RWPE2 (cell line): Measurements from ENCODE around the gene OSTF1.

Experiments used
- ATAC-seq: fragments of 200-7000 bp; cut with Tn5 transposase; 3 replicates; pipeline ENCODE4 v1.9.1; 2021; ENCODE audit warnings: low read depth
- DNase-seq: peaks from one replicate; pipeline ENCODE4 v3.0.0-alpha.2; 2020; ENCODE audit warnings: low spot score
- H3K27ac ChIP-seq: fragments of 450-650 bp; 2 replicates; pipeline ENCODE4 v1.5.1; 2017; ENCODE audit warnings: mild to moderate bottlenecking; ENCODE audit not compliant: poor library complexity, severe bottlenecking
- H3K27me3 ChIP-seq: fragments of 250-450 bp; sonication (Bioruptor Pico); 2 replicates; pipeline ENCODE4 v1.5.1; 2021; ENCODE audit warnings: mild to moderate bottlenecking, moderate library complexity; ENCODE audit not compliant: insufficient read depth, poor library complexity, severe bottlenecking
- H3K36me3 ChIP-seq: fragments of 250-450 bp; sonication (Bioruptor Pico); 2 replicates; pipeline ENCODE4 v1.5.1; 2020; ENCODE audit warnings: low read depth, mild to moderate bottlenecking, moderate library complexity
- H3K4me1 ChIP-seq: fragments of 250-450 bp; sonication (Bioruptor Pico); 2 replicates; pipeline ENCODE4 v1.5.1; 2021; ENCODE audit warnings: mild to moderate bottlenecking, moderate library complexity; ENCODE audit not compliant: insufficient read depth, poor library complexity, severe bottlenecking
- H3K4me3 ChIP-seq: fragments of 250-450 bp; sonication (Bioruptor Pico); 2 replicates; pipeline ENCODE4 v1.5.1; 2021; ENCODE audit warnings: mild to moderate bottlenecking, moderate library complexity; ENCODE audit not compliant: severe bottlenecking
- H3K9me3 ChIP-seq: fragments of 250-450 bp; sonication (Bioruptor Pico); 2 replicates; pipeline ENCODE4 v1.5.1; 2021; ENCODE audit warnings: mild to moderate bottlenecking, moderate library complexity; ENCODE audit not compliant: severe bottlenecking
- CTCF ChIP-seq: fragments of 450-650 bp; IDR thresholded peaks from one replicate; pipeline ENCODE4 v1.5.1; 2017; ENCODE audit warnings: mild to moderate bottlenecking, moderate library complexity; ENCODE audit not compliant: poor library complexity, severe bottlenecking

Gene OSTF1

DNA sequence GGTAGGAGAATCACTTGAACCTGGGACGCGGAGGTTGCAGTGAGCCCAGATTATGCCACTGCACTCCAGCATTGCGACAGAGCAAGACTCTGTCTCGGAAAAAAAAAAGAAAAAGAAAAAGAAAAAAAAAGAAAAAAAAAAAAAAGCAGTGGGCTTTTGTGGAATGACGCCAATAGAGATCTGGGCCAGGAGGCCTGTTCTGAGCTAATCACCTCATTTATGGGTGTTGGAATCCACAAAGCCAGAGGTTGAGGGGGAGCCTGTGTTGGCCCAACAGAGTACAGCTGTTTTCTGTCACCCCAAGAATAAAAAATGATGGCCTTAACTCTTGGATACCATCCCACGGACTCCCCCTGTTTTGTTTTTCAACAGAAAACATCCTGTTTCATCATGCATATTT, 18.5 kb downstream of the OSTF1 start:
- Histone ChIP-seq H3K4me3 (no peak overlapping the region), H3K36me3 (peaks cover 6% of the 10 kb centered on the region), H3K27me3 (no peaks in the 10 kb centered on the region), H3K4me1 (peaks cover 29% of the 10 kb centered on the region), H3K9me3 (no peaks in the 10 kb centered on the region), H3K27ac (no peak overlapping the region)
- TF ChIP-seq CTCF: no peak
- ATAC-seq: no peak
- DNase-seq: no peak

- Histone ChIP-seq H3K36me3 (no peaks in the 10 kb centered on the region), H3K4me3 (no peak overlapping the region), H3K9me3 (no peaks in the 10 kb centered on the region), H3K4me1 (peaks cover 29% of the 10 kb centered on the region), H3K27me3 (no peaks in the 10 kb centered on the region), H3K27ac (no peak overlapping the region)
- DNase-seq: no peak
- no peak for ATAC-seq
- TF ChIP-seq CTCF: no peak
These were observed 20.3 kb downstream of the OSTF1 start for GRCh38 chr9:75108571-75108970.

DNA sequence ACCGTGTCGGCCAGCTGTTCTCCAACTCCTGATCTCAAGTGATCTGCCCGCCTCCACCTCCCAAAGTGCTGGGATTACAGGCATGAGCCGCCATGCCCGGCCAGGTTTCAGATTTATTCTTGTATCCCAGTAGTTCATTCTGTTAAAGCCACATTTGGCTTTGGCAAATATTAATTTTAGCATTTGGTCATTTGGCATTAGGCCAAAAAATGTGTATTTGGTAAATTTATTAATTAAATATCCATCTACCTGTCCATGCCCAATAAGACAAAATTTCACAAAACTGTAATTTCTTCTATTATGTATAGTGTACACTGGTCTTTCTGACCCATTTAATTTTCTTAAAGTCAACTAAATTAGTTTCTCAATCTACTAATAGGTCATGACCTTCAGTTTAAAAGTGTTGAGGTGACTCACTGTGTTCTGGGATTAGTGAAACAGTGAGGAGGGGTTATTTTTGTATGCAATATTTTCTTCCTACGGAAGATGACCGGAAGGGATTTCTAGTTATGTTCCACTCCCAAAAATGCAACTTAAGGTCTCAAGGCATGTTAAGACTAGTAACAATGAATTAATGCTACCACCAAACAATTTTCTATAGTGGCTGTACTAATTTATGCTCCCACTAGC, 21.0 kb downstream of the OSTF1 start:
- Histone ChIP-seq H3K27me3 (no peaks in the 10 kb centered on the region), H3K4me1 (peaks cover 29% of the 10 kb centered on the region), H3K27ac (peak overlapping the region; percentile 73), H3K36me3 (no peaks in the 10 kb centered on the region), H3K4me3 (no peak overlapping the region), H3K9me3 (no peaks in the 10 kb centered on the region)
- no peak for DNase-seq
- ATAC-seq: no peak
- TF ChIP-seq CTCF: no peak

GRCh38 chr9:75111019-75111622, 22.8 kb downstream of the OSTF1 start:
- Histone ChIP-seq H3K4me1 (peaks cover 29% of the 10 kb centered on the region), H3K9me3 (no peaks in the 10 kb centered on the region), H3K27ac (peak overlapping the region; percentile 73), H3K36me3 (no peaks in the 10 kb centered on the region), H3K27me3 (no peaks in the 10 kb centered on the region), H3K4me3 (no peak overlapping the region)
- no peak for TF ChIP-seq CTCF
- ATAC-seq: peak; percentile 99
- DNase-seq: peak; percentile 76

- H3K9me3 ChIP-seq: no peaks in the 10 kb centered on the region
- H3K4me1 ChIP-seq: peaks cover 29% of the 10 kb centered on the region
- DNase-seq (no peak), ATAC-seq (no peak)
- H3K27ac ChIP-seq: no peak overlapping the region
- H3K27me3 ChIP-seq: no peaks in the 10 kb centered on the region
- H3K36me3 ChIP-seq: 0 out of 2 replicates have a peak, but pooled peaks cover 2% of the 10 kb centered on the region
- no peak overlapping the region for H3K4me3 ChIP-seq
- TF ChIP-seq CTCF: no peak
These were observed 24.5 kb downstream of the OSTF1 start for GRCh38 chr9:75112789-75113188.
